Peyer's patch (tissue), 4 donors: ENCODE data around the gene DESI2.

Source experiments
- POLR2A ChIP-seq, 2 donors: fragments of 450-650 bp; IDR thresholded peaks; one replicate each; pipeline ENCODE4 v1.5.1; 2017; ENCODE audit warnings: antibody characterized with exemption in 2 of 2, mild to moderate bottlenecking in 2 of 2, moderate library complexity in 2 of 2
- TF ChIP-seq, protein P1 (sequence below), 6 experiments: fragments of 450-650 bp in 4 of 6; fragments of 200-600 bp in 2 of 6; sonication (generic) in 1 of 6; IDR thresholded peaks; one replicate each; pipeline ENCODE4 v1.5.1; 2017 to 2019; ENCODE audit warnings: antibody characterized with exemption in 6 of 6, mild to moderate bottlenecking in 3 of 6, moderate library complexity in 1 of 6

DNA sequence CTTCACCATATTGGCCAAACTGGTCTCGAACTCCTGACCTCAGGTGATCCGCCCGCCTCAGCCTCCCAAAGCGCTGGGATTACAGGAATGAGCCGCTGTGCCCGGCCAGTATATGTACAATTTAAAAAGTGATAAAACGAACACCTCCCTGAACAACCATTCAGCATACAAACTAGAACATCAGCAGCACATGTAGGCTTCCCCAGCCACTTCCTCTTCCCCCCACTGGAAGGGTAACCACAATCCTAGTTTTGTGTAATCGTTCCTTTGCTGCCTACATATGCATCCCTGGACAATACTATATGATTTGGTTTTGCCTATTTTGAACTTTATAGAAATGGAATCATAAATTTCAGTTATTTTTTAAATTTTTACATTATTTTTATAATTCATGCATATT, 60.4 kb downstream of the DESI2 start:
- TF ChIP-seq, protein P1, sequence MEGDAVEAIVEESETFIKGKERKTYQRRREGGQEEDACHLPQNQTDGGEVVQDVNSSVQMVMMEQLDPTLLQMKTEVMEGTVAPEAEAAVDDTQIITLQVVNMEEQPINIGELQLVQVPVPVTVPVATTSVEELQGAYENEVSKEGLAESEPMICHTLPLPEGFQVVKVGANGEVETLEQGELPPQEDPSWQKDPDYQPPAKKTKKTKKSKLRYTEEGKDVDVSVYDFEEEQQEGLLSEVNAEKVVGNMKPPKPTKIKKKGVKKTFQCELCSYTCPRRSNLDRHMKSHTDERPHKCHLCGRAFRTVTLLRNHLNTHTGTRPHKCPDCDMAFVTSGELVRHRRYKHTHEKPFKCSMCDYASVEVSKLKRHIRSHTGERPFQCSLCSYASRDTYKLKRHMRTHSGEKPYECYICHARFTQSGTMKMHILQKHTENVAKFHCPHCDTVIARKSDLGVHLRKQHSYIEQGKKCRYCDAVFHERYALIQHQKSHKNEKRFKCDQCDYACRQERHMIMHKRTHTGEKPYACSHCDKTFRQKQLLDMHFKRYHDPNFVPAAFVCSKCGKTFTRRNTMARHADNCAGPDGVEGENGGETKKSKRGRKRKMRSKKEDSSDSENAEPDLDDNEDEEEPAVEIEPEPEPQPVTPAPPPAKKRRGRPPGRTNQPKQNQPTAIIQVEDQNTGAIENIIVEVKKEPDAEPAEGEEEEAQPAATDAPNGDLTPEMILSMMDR (IDR thresholded peaks at IDR 0.05): no peak
- no peak for TF ChIP-seq POLR2A (IDR thresholded peaks at IDR 0.05)
